Measurements from ENCODE around the gene EBPL.

The EBPL gene

DNA sequence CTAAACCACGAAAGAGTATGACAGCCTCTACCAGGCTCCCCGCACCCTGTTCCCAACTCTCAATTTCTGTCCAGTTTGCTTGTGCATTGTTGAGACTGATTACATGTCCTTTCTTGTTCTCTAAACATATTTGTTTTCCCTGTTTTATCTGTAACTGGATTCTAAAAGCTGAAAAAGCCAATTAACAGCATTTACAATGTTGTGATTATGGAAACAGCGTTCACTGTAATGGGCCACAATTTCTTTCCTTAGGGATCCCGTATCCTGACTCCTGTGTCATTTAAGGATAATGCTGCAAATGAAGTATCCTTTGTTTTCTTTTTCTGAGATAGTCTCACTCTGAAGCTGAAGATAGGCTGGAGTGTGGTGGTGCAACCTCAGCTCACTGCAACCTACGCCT is 20.5 kb downstream of the EBPL start:
- DNase-seq = no peak

DNA sequence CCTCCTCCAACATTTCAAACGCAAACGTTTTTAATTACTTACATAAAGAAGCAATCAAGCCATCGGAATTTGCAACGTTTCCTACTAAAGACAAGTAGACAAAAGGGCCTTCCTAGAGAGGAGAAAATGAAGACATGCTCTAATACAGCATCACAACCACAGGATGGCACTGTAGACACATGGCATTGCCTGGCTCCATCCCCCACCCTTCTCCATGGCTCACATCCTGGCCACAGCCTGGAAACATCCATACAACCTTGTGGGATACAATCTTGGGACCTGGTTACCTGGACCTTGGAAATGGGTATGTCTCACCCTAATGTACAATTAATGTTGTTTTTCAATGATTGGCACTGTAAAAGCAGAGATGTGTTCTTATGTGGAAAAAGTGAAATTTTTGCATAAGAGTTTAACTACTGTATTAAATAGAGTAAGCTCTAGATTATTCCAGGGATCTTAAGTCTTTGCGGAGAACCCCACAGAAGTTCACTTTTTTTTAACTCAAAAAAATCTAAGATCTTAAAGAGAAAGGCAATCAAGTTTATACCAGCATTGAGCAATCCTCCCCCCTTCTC is 21.5 kb downstream of the EBPL start:
- no peak for DNase-seq

GRCh38 chr13:49667773-49668172 is 23.5 kb downstream of the EBPL start:
- no peak for DNase-seq

DNA sequence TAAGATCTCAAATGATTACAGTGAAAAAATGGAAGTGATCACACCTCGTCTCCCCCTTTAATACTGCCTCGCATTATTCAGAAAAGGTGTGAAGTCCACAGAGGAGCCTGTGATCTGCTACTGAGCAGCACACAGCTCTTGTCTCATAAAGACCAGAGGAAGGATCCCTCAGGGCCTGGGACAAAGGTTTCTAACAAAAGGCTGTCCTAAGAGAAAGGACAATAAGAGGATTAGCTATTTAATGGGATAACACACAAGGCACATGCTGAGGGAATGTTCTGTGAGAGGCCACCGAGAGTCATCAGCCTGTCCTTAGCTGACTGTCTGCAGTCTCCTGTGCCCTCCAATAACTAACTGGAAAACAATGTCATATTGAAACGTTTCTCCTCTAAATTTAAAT is 26.7 kb downstream of the EBPL start:
- no peak for DNase-seq

GRCh38 chr13:49657241-49657641 is 34.0 kb downstream of the EBPL start:
- DNase-seq = no peak

- no peak for DNase-seq
These were observed 35.4 kb downstream of the EBPL start for GRCh38 chr13:49655906-49656305.

DNA sequence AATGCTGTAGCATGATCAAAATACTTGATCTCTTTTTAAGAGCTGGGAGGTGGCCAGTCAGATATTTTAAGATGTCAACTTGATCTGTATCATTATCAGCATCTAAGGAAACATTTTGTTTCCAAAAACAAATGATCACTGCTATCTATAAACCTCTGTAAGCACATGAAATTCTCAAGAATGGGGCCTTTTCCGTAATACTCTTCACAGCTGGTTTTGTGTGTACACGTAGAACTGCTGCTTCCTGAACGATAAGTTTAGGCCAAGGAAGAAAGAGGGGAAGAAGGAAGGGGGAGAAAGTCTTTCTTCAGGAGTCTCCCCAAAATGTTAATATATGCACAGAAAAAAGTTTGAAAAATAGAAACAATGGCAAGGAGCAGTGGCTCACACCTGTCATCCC is 37.3 kb downstream of the EBPL start:
- DNase-seq = no peak

DNA sequence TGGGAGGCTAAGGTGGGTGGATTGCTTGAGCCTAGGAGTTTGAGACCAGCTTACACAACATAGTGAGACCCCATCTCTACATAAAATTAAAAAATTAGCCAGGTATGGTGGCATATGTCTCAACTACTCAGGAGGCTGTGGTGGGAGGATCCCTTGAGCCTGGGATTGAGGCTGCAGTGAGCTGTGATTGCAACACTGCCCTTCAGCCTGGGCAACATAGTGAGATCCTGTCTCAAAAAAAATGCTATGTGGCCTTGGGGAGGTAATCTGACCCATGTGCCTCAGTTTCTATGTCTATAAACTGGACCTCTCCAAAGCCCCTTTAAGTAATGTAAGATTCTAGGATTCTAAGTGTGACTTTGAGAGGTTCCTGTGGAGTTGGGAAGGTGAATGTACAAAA is 37.8 kb downstream of the EBPL start:
- no peak for DNase-seq

DNA sequence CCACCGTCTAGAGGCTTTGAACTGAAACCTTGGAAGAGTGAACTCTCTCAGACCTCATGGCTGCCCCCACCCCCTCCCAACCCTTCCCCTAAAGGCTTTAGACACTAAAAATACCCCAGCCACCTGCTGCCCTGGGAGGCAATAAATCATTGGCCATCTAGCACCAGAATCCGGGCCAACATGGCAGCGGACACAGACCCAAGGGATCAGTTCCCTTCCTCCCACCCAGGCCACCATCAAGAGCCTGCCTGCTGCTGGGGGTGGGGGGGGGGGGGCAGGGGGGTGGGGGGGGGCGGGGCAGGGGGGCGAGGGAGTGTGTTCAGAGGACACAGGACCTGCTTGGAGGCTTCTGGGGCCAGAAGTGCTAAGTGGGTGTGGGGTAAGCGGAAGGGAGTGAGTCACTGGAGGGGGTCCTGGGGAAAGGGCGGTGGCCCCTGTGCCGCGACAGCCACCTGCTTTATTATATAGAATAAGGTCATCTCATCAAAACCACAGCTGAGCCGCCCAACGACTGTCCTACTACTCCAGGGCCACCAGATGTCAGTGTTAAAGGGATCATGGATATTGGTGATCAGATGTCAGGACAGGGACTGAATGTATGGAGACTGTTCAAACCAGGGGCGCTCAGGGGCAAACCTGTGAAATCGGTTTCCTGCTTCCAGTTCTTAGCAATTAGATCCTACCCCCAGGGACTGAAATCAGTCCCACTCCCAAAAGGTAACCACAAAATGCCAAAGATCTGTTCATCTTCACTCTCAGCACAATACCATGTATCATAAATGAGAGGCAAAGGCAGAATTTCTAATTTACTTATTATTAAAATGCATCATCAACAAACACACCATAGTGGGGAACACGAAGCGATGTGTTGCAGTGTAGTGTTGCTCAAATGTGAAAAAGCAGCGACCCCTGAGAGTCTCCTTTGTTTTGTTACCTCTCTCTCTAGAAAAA is 38.7 kb downstream of the EBPL start:
- DNase-seq = no peak

- no peak for DNase-seq
These were observed 39.5 kb downstream of the EBPL start for GRCh38 chr13:49651570-49652354.

DNA sequence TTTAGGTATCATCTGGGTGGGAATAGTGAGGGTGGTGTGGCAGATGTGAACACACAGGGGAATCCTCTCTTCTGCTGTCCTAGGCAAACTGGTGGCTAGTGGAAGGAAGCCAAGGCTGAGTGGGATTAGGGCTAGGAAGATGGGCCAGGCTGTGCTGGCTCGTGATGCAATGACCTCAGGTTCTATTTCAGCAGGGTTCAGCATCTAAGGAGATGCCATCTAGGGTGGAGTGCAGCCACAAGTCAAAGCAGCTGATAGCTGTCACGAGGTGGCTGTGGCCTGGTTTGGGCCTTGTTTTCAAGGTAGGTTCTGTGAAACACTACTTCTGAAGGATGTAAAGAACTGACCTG is 41.3 kb downstream of the EBPL start:
- DNase-seq = no peak

- DNase-seq = no peak
These were observed 41.9 kb downstream of the EBPL start for GRCh38 chr13:49649244-49649962.

DNA sequence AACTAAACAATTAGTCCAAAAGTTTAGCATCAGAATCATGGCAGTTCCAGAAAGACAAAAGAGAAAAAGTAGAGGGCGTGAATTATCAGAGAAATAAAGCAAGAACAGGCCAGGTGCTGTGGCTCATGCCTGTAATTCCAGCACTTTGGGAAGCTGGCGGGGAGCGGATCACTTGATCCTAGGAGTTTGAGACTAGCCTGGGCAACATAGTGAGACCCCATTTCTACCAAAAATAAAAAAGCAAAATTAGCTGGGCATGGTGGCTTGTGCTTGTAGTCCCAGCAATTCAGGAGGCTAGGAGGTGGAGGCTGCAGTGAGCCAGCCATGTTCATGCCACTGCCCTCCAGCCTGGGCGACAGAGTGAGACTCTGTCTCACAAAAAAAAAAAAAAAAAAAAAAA is 44.6 kb downstream of the EBPL start:
- DNase-seq = no peak

- DNase-seq = no peak
These were observed 45.8 kb downstream of the EBPL start for GRCh38 chr13:49645451-49645850.

DNA sequence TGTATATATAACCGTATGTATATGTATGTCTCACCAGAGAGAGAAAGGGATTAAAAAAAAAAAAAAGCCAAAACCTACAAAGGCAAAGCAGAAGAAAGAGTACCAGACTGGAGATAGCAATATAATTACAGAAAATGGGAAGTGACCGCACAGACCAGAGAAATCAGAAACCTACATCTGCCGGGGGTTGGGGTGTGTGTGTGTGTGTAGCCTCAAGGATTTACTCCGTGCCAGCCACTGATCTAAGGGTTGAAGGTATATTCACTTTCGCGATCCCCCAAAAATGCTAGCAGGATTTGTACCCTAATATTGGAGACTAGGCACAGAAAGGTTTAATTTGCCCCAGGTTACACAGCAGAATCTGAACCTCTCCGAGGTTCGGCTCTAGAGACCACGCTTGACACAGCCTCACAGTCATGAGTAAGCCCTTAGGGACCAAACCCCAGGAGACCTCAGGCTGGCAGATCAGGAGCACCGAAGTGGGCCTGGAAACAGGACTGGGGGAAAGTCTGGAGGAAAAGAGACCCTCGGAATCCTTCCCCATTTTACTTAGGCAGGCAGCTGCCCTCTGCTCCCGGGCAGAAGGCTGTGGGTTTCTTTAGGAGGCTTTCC is 48.1 kb downstream of the EBPL start:
- DNase-seq = no peak

GRCh38 chr13:49641801-49642291 is 49.4 kb downstream of the EBPL start:
- DNase-seq = no peak

DNA sequence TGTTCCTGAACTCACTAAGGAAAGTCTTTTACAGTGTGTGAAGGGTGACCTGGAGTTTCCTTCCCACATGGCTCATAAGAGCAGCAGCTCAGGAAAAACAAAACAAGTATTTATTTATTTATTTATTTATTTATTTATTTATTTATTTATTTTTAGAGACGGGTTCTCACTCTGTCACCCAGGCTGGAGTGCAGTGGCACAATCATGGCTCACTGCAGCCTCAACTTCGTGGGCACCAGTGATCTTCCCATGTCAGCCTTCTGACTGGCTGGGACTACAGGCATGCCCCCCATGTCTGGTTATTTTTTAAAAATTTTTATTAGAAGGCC is 52.6 kb downstream of the EBPL start:
- DNase-seq = no peak

DNA sequence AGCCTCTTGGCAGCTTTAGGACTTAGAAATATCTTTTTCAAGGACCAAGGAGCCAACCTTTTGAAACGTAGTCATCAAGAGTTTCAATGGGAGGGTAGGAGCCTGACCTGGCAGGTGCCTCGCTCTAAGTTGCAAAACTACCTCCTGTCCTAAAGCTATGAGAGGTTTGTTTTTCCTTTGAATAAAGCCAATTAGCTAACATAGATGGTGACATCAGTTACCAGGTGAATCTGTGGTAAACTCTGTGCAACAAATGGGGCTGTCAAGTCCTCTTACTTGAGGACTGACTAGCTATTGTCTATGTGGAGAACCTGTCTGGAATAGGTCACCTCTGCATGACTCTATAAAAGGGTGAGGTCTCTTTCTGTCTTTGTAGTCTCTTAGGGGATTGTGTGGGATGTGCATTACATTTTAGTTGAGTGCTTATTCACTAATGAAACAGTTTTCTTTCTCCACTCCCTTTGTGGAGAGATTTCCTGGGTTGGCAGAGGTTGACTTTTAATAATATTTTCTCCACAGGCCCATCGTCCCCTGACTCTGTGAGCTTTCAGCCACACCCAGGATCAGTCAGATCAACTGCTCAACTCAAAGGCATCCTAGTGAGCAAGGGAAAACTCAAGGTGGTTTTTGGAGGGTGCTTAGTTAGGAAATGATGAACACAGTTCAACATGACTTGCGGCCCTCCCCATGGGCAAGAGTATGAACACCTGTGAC is 53.1 kb downstream of the EBPL start:
- DNase-seq = no peak

GRCh38 chr13:49636705-49637104 is 54.6 kb downstream of the EBPL start:
- no peak for DNase-seq

DNA sequence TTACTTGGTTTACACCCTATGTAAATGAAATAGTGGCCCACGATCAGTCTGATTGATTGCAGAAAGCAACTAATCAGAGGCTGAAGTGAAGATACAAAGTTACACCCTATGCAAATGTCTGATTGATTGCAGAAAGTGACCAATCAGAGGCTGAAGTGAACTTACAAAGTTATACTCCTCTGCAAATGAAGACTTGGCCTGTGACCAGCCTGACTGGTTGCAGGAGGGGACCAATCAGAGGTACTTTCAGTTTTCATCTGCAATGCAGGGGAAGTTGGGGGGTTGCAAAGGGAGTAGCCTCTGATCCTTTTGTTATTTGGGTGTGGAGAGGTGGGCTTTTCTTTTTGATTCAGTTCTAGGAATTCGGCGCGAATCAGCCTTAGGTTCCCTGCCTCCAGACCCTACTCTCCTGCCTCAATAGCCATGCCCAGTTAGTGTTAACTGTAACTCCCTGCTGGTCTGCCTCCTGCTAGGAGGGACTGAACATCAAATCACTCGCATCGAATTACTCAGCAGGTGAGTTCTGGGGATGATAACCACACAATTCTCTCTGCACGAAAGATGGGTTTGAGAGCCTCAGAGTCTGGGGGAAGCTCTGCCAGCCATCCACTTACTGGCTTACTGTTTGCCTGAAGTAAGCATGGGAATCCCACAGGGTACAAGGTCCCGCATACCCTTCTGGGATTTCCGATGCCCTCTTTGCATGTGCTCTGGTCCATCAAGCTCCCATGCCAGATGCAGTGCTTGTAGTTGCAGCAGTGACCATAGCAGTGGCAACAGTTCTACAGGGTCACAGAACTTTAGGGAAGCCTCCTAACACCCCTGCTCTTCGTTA is 55.5 kb downstream of the EBPL start:
- DNase-seq = no peak

- DNase-seq = no peak
These were observed 57.6 kb downstream of the EBPL start for GRCh38 chr13:49633710-49634109.

Data from effector CD4-positive, alpha-beta T cell (primary cell).